HG03159 (cell line): ENCODE results near the gene STRIP1.
A peak's percentile ranks its signal among the peaks of the same experiment; 100 is the strongest.

Experiments used
- ATAC-seq: cut with Tn5 transposase; IDR thresholded peaks from one replicate; pipeline ENCODE4 v1.9.1; 2021; ENCODE audit warnings: mild to moderate bottlenecking, moderate library complexity; ENCODE audit not compliant: unreplicated experiment

STRIP1 gene

GRCh38 chr1:110049801-110050601 is 15.6 kb downstream of the STRIP1 start:
- ATAC-seq, result no peak

- no peak for ATAC-seq
Measured at GRCh38 chr1:110050602-110051261, 16.3 kb downstream of the STRIP1 start.

GRCh38 chr1:110051262-110051648 is 16.8 kb downstream of the STRIP1 start:
- no peak for ATAC-seq

- ATAC-seq, result no peak
Measured at GRCh38 chr1:110053552-110054428, 19.4 kb downstream of the STRIP1 start.

GRCh38 chr1:110055493-110056284 is 21.3 kb downstream of the STRIP1 start:
- no peak for ATAC-seq

- no peak for ATAC-seq
Measured at GRCh38 chr1:110056285-110056683, 21.9 kb downstream of the STRIP1 start.

- no peak for ATAC-seq
Measured at GRCh38 chr1:110056776-110057175, 22.4 kb downstream of the STRIP1 start.

- no peak for ATAC-seq
Measured at GRCh38 chr1:110057963-110058518, 23.6 kb downstream of the STRIP1 start.

- no peak for ATAC-seq
Measured at GRCh38 chr1:110058591-110058990, 24.2 kb downstream of the STRIP1 start.

GRCh38 chr1:110059133-110059863 is 24.9 kb downstream of the STRIP1 start:
- ATAC-seq, result no peak

GRCh38 chr1:110060034-110060661 is 25.7 kb downstream of the STRIP1 start:
- peak; percentile 61 for ATAC-seq

- ATAC-seq, result no peak
Measured at GRCh38 chr1:110060662-110061060, 26.2 kb downstream of the STRIP1 start.

GRCh38 chr1:110061341-110061740 is 26.9 kb downstream of the STRIP1 start:
- ATAC-seq, result no peak

GRCh38 chr1:110062612-110063011 is 28.2 kb downstream of the STRIP1 start:
- ATAC-seq, result no peak

- no peak for ATAC-seq
Measured at GRCh38 chr1:110063781-110064180, 29.4 kb downstream of the STRIP1 start.

GRCh38 chr1:110064576-110065337 is 30.3 kb downstream of the STRIP1 start:
- no peak for ATAC-seq

- ATAC-seq, result no peak
Measured at GRCh38 chr1:110065841-110066240, 31.4 kb downstream of the STRIP1 start.

- ATAC-seq, result no peak
Measured at GRCh38 chr1:110067479-110067892, 33.1 kb downstream of the STRIP1 start.
